ENCODE results near the gene TNC.

DNA sequence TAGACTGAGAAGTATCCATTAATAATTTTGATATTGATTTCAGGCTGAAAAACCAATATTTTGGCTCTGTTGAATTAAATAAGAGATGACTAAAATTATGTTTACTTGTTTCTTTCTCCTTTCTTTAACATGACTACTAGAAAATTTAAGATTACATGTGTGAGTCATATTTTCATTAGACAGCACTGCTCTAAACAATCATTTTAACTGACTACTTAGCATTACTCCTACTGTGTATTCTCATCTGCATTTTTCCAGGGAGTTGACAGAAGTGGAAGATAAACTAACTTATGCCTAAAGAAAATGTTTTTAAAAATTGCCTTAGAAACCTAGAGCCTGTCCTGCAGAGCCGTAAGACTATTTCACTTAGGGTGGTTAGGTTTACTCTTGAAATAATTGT, 29.1 kb downstream of the TNC start:
- TF ChIP-seq CTCF (IDR thresholded peaks at IDR 0.05) (no peak), POLR2A (IDR thresholded peaks at IDR 0.05) (no peak)
